Activated CD4-positive, alpha-beta memory T cell treated with anti-CD3 and anti-CD28 coated beads, Interleukin-2, amount 10 ng/mL, durations not matched to agents 7 days and 5 days (primary cell): Measurements from ENCODE around the gene C1orf105. TPM values are rescaled to one million over a fixed set of nuclear protein-coding genes. Genes with fewer than 3 reads are reported as not detected.

ENCODE experiments used
- CTCF ChIA-PET: fragments of 350-600 bp; sonication (Branson Sonifier 250); formaldehyde crosslinking; loops from one replicate; lab custom pipeline; 2021; ENCODE audit warnings: antibody characterized with exemption, inconsistent platforms; lab: Charles Lee
- POLR2A ChIA-PET: fragments of 350-600 bp; sonication (Branson Sonifier 250); formaldehyde crosslinking; loops from one replicate; lab custom pipeline; 2021; ENCODE audit warnings: antibody characterized with exemption; lab: Charles Lee
- DNase-seq: peaks from one replicate; pipeline ENCODE4 v3.0.0-alpha.2; 2020
- H3K27ac Mint-ChIP-seq: one replicate; pipeline ENCODE4 v1.8.0; 2021; ENCODE audit warnings: mild to moderate bottlenecking, mixed read lengths
- H3K27me3 Mint-ChIP-seq: one replicate; pipeline ENCODE4 v1.8.0; 2021; ENCODE audit warnings: mixed read lengths
- H3K36me3 Mint-ChIP-seq: one replicate; pipeline ENCODE4 v1.8.0; 2021; ENCODE audit warnings: low read depth, mixed read lengths
- H3K4me1 Mint-ChIP-seq: one replicate; pipeline ENCODE4 v1.8.0; 2021; ENCODE audit warnings: mixed read lengths
- H3K4me3 Mint-ChIP-seq: one replicate; pipeline ENCODE4 v1.8.0; 2021; ENCODE audit warnings: mild to moderate bottlenecking, mixed read lengths
- H3K9me3 Mint-ChIP-seq: one replicate; pipeline ENCODE4 v1.8.0; 2021; ENCODE audit warnings: mixed read lengths
- total RNA-seq, 2 experiments: library from RNA; stranded (reverse); gene quantifications; one replicate each; pipeline ENCODE4 v1.2.3, GENCODE V29; 2021

Gene C1orf105
- total RNA-seq, 2 experiments from 2014 or later: not detected

DNA sequence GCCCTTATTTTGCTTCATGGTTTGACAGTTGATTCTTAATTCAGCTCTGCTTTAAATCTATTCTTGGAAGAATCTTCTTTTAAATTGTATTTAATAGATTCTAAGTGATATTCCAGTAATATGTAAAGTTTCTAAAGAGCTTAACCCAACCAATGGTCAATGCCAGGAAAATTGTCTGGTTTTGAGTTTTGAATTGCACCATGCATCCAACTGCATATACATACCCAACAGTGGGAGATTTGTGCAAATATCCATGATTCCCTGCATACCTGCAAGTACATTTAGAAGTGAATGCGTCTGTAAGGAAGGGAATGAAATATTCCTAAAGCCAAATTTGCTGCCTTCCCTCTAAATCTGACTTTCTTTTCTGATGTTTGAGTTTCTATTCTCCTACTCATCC, 35.8 kb upstream of the C1orf105 start:
- Mint-ChIP-seq H3K4me1 (peaks cover 17% of the 10 kb centered on the region), H3K9me3 (no peaks in the 10 kb centered on the region), H3K27me3 (peaks cover 3% of the 10 kb centered on the region), H3K4me3 (no peak overlapping the region), H3K36me3 (no peaks in the 10 kb centered on the region), H3K27ac (no peak overlapping the region)
- DNase-seq: no peak
- CTCF ChIA-PET: no interaction called here
- POLR2A ChIA-PET: interaction anchor here (1.7 kb wide), 1 partner anchor 9 kb away, joined by 5 read pairs; no protein-coding TSS in a partner anchor

GRCh38 chr1:172386046-172386445, 34.4 kb upstream of the C1orf105 start:
- peaks cover 10% of the 10 kb centered on the region for H3K27me3 Mint-ChIP-seq
- ChIA-PET CTCF (no interaction called here), POLR2A (interaction anchor here (1.0 kb wide), 1 partner anchor 28 kb away, joined by 3 read pairs; no protein-coding TSS in a partner anchor)
- peaks cover 8% of the 10 kb centered on the region for H3K4me1 Mint-ChIP-seq
- no peaks in the 10 kb centered on the region for H3K9me3 Mint-ChIP-seq
- no peaks in the 10 kb centered on the region for H3K36me3 Mint-ChIP-seq
- H3K4me3 Mint-ChIP-seq: no peak overlapping the region
- H3K27ac Mint-ChIP-seq: no peak overlapping the region
- DNase-seq: no peak

DNA sequence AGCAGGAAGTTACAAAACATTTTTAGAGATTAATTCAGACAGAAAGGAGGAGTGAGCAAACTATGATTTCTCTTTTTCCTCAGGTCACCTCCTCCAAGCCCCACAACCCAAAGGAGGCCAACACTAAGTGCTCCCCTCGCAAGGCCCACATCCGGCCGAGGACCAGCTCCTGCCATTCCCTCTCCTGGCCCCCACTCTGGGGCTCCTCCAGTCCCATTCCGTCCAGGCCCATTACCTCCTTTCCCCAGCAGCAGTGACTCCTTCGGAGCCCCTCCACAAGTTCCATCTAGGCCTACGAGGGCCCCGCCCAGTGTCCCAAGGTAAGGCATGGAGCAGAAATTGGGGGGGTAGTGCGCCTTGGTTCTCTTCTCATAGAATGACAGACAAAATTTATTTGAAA, 32.0 kb upstream of the C1orf105 start:
- Mint-ChIP-seq H3K4me3 (no peak overlapping the region), H3K9me3 (no peaks in the 10 kb centered on the region), H3K36me3 (no peaks in the 10 kb centered on the region), H3K27ac (no peak overlapping the region), H3K4me1 (peaks cover 9% of the 10 kb centered on the region), H3K27me3 (peaks cover 23% of the 10 kb centered on the region)
- ChIA-PET CTCF (no interaction called here), POLR2A (no interaction called here)
- no peak for DNase-seq

- ChIA-PET CTCF (interaction anchor here (1.1 to 1.2 kb wide), 2 partner anchors 9 to 10 kb away, joined by 3 read pairs; no protein-coding TSS in a partner anchor), POLR2A (interaction anchor here (1.9 kb wide), 1 partner anchor 8 kb away, joined by 4 read pairs; no protein-coding TSS in a partner anchor)
- Mint-ChIP-seq H3K27me3 (peaks cover 24% of the 10 kb centered on the region), H3K9me3 (no peaks in the 10 kb centered on the region), H3K27ac (no peak overlapping the region), H3K4me3 (no peak overlapping the region), H3K4me1 (peaks cover 25% of the 10 kb centered on the region), H3K36me3 (no peaks in the 10 kb centered on the region)
- no peak for DNase-seq
These were observed 30.2 kb upstream of the C1orf105 start for GRCh38 chr1:172390301-172390682.

GRCh38 chr1:172390683-172391551, 29.6 kb upstream of the C1orf105 start:
- no peak for DNase-seq
- no peak overlapping the region for H3K4me3 Mint-ChIP-seq
- peaks cover 24% of the 10 kb centered on the region for H3K27me3 Mint-ChIP-seq
- H3K9me3 Mint-ChIP-seq: no peaks in the 10 kb centered on the region
- CTCF ChIA-PET: interaction anchor here (1.1 to 1.2 kb wide), 2 partner anchors 8 to 10 kb away, joined by 3 read pairs; no protein-coding TSS in a partner anchor
- H3K27ac Mint-ChIP-seq: no peak overlapping the region
- POLR2A ChIA-PET: interaction anchor here (1.9 kb wide), 1 partner anchor 9 kb away, joined by 4 read pairs; no protein-coding TSS in a partner anchor
- peaks cover 29% of the 10 kb centered on the region for H3K4me1 Mint-ChIP-seq
- H3K36me3 Mint-ChIP-seq: no peaks in the 10 kb centered on the region

DNA sequence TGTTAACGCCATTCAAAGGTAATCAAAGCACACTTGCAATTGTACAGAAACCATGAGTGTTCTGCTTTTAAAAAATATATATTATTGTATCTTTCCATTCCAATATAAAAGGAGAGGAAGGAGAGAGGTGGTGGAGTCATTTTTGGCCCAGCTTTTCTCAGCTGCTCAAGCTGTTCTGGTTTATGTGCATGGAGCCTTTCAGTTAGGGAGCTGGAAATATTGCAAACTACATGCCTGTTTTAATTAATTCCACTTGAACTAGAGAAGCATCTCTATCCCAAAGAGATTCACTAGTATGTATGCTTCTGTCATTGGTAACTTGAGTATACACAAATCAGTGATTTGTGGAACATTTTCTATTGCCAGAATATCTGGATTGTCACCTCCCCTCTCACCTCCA, 28.5 kb upstream of the C1orf105 start:
- H3K4me3 Mint-ChIP-seq: no peak overlapping the region
- ChIA-PET POLR2A (interaction anchor here (1.1 to 1.9 kb wide), 2 partner anchors 10 to 33 kb away, joined by 4 read pairs; no protein-coding TSS in a partner anchor), CTCF (no interaction called here)
- DNase-seq: no peak
- peaks cover 30% of the 10 kb centered on the region for H3K4me1 Mint-ChIP-seq
- no peak overlapping the region for H3K27ac Mint-ChIP-seq
- peaks cover 24% of the 10 kb centered on the region for H3K27me3 Mint-ChIP-seq
- H3K36me3 Mint-ChIP-seq: no peaks in the 10 kb centered on the region
- H3K9me3 Mint-ChIP-seq: no peaks in the 10 kb centered on the region

DNA sequence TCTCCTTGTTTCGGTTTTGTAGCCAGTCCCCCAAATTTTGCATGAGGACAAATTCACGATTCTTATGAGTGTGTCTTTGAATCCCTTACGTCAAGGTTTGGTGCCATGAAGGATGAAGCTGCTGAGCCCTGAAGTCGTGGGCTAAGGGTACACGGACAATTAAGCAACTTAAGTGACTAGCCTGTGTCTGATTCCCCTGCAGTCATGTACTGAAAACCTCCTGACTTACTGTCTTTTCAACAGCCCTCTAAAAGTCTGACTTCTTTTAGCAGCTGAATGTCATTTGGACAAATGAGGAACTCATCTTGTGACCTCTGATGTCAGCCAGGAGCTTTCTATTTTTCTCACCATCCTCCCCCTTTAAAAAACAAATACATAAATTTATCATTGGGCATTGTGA, 27.1 kb upstream of the C1orf105 start:
- H3K9me3 Mint-ChIP-seq: no peaks in the 10 kb centered on the region
- H3K27me3 Mint-ChIP-seq: peaks cover 24% of the 10 kb centered on the region
- H3K36me3 Mint-ChIP-seq: no peaks in the 10 kb centered on the region
- CTCF ChIA-PET: interaction anchor here (2.2 kb wide), 1 partner anchor 391 kb away, joined by 10 read pairs; no protein-coding TSS in a partner anchor
- DNase-seq: no peak
- H3K4me3 Mint-ChIP-seq: no peak overlapping the region
- no peak overlapping the region for H3K27ac Mint-ChIP-seq
- peaks cover 37% of the 10 kb centered on the region for H3K4me1 Mint-ChIP-seq
- POLR2A ChIA-PET: interaction anchor here (0.9 to 2.3 kb wide), 3 partner anchors 9 to 208 kb away, joined by 3 to 13 read pairs (median 5); no protein-coding TSS in a partner anchor

GRCh38 chr1:172394141-172394751, 26.2 kb upstream of the C1orf105 start:
- H3K4me1 Mint-ChIP-seq: peaks cover 45% of the 10 kb centered on the region
- POLR2A ChIA-PET: interaction anchor here (0.9 to 2.3 kb wide), 8 partner anchors 10 to 652 kb away, joined by 3 to 17 read pairs (median 6); no protein-coding TSS in a partner anchor

GRCh38 chr1:172394811-172395210, 25.7 kb upstream of the C1orf105 start:
- POLR2A ChIA-PET: interaction anchor here (1.0 to 2.3 kb wide), 7 partner anchors 10 to 652 kb away, joined by 3 to 17 read pairs (median 7); no protein-coding TSS in a partner anchor
- H3K4me1 Mint-ChIP-seq: peaks cover 51% of the 10 kb centered on the region
- no peak for DNase-seq
- H3K4me3 Mint-ChIP-seq: peak overlapping the region; percentile 28
- H3K27me3 Mint-ChIP-seq: peaks cover 24% of the 10 kb centered on the region
- CTCF ChIA-PET: interaction anchor here (0.8 to 2.2 kb wide), 9 partner anchors 14 to 392 kb away, joined by 3 to 10 read pairs (median 4); no protein-coding TSS in a partner anchor
- H3K9me3 Mint-ChIP-seq: no peaks in the 10 kb centered on the region
- no peaks in the 10 kb centered on the region for H3K36me3 Mint-ChIP-seq
- H3K27ac Mint-ChIP-seq: peak overlapping the region; percentile 68

More at GRCh38 chr1:172394141-172394751, 26.2 kb upstream of the C1orf105 start:
- peak overlapping the region; percentile 38 for H3K4me3 Mint-ChIP-seq
- H3K27ac Mint-ChIP-seq: peak overlapping the region; percentile 68
- CTCF ChIA-PET: interaction anchor here (0.8 to 2.2 kb wide), 9 partner anchors 13 to 392 kb away, joined by 3 to 10 read pairs (median 4); no protein-coding TSS in a partner anchor
- peak; percentile 79 for DNase-seq
- H3K27me3 Mint-ChIP-seq: peaks cover 24% of the 10 kb centered on the region
- H3K36me3 Mint-ChIP-seq: no peaks in the 10 kb centered on the region
- no peaks in the 10 kb centered on the region for H3K9me3 Mint-ChIP-seq

- no peak for DNase-seq
- Mint-ChIP-seq H3K27ac (no peak overlapping the region), H3K4me1 (peaks cover 58% of the 10 kb centered on the region), H3K4me3 (no peak overlapping the region), H3K27me3 (peaks cover 23% of the 10 kb centered on the region), H3K36me3 (no peaks in the 10 kb centered on the region), H3K9me3 (no peaks in the 10 kb centered on the region)
- CTCF ChIA-PET: interaction anchor here (0.6 to 1.6 kb wide), 2 partner anchors 18 to 232 kb away, joined by 4 read pairs; no protein-coding TSS in a partner anchor
- POLR2A ChIA-PET: interaction anchor here (1.3 to 2.3 kb wide), 5 partner anchors 15 to 215 kb away, joined by 3 to 17 read pairs (median 8); no protein-coding TSS in a partner anchor
These were observed 24.9 kb upstream of the C1orf105 start for GRCh38 chr1:172395576-172395975.

DNA sequence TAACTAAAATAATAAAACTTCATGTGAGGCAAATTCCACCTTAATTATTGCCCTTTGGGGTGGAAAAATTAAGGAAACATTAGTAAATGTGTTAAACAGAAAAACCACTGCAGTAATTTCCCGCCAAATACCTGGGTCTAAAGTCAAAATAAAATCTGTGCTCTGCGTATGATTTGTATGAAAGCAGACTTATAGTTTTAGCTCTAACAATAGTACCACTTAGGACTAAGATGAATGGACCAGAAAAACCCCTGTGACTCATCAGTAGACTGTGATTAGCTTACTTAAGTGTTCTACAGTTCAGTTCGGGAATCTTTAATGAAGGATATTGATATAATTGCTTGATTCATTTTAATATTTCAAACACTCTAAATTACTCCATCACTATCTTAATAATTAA, 23.3 kb upstream of the C1orf105 start:
- Mint-ChIP-seq H3K4me1 (peaks cover 53% of the 10 kb centered on the region), H3K9me3 (no peaks in the 10 kb centered on the region), H3K27ac (no peak overlapping the region), H3K27me3 (peaks cover 14% of the 10 kb centered on the region), H3K36me3 (no peaks in the 10 kb centered on the region), H3K4me3 (no peak overlapping the region)
- no peak for DNase-seq
- ChIA-PET CTCF (no interaction called here), POLR2A (no interaction called here)

DNA sequence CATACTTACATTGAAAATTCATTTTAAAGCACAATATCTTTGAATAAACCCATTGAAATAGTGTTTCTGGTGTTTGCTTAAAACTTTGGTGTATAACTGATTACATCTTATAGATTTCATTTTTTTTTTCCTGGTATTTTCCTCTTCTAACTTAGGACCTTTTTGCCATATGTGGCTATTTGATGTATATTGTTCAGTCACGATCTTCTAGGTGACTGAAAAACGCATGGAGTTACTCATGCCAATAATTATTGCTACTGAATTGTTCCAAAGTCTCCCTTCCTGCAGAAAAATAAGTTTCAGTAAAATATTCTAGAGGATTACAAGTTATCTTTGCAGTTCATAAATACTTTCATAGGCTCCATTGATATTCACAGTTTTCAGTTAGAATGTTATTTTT, 22.9 kb upstream of the C1orf105 start:
- Mint-ChIP-seq H3K4me1 (peaks cover 53% of the 10 kb centered on the region), H3K27ac (no peak overlapping the region), H3K4me3 (no peak overlapping the region), H3K27me3 (peaks cover 11% of the 10 kb centered on the region), H3K9me3 (no peaks in the 10 kb centered on the region), H3K36me3 (no peaks in the 10 kb centered on the region)
- CTCF ChIA-PET: interaction anchor here (1.2 to 3.3 kb wide), 3 partner anchors 39 to 307 kb away, joined by 4 to 25 read pairs (median 4); no protein-coding TSS in a partner anchor
- DNase-seq: no peak
- POLR2A ChIA-PET: no interaction called here
